ENCODE data around the gene CLEC2A.

Gene CLEC2A

DNA sequence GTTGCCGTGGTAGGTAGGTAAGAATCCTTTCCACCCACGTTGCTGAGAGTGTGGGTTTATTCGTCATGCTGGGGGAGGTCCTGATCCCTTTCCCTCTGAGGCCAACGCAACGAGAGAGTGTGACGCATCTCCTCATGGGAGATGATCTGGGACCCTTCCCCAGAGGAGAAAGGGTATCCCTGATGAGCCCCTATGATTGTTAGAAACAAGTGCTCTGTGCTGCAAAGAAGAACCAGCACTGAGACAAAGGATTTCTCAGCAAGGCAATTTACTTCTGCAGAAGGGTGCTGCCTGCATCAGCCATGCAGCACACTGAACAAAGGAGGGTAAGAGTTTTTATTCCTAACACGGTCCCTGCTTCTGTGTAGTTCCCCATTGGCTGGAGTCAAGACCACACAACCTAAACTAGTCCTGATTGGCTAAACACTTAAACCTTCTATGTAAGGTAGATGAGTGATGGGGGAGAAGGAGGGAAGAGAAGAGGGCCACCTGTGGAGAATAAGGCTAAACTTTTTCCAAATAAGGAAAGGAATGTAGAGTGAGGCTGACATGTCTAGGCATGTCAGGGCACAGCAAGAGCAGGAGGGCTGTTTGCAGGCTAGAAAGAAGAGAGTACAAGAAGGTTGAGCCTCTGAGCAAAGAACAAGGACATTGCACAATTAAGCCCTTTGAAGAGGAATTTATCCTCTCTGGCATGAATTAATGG lies 21.3 kb downstream of the CLEC2A start:
- Histone ChIP-seq H3K36me3 (ENCODE audit: control insufficient read depth in 1 of 2, insufficient read depth in 2 of 2, low read depth in 1 of 2, low read length in 2 of 2) (no peaks in the 10 kb centered on the region), H2AK5ac (ENCODE audit: low read length, severe bottlenecking) (no peak overlapping the region), H3K14ac (ENCODE audit: low read length in 2 of 2) (no peak overlapping the region), H3K9ac (ENCODE audit: low read length) (peak overlapping the region; percentile 15), H3K27me3 (ENCODE audit: control insufficient read depth in 1 of 2, insufficient read depth in 1 of 2, low read length in 2 of 2) (no peaks in the 10 kb centered on the region), H2BK15ac (ENCODE audit: low read depth, poor library complexity, severe bottlenecking) (no peak overlapping the region), H4K91ac (ENCODE audit: low read length) (peak overlapping the region; percentile 35), H2BK12ac (ENCODE audit: low read length in 2 of 2) (no peak overlapping the region), H3K27ac (ENCODE audit: low read length, poor library complexity, severe bottlenecking) (no peak overlapping the region), H4K8ac (ENCODE audit: low read length) (no peak overlapping the region), H3K4me1 (ENCODE audit: control insufficient read depth, insufficient read depth, low read depth, low read length) (no peaks in the 10 kb centered on the region), H2AFZ (ENCODE audit: low read depth, low read length) (no peak overlapping the region), H3K4me2 (ENCODE audit: low read length, poor library complexity, severe bottlenecking) (no peak overlapping the region), H3K4me3 (ENCODE audit: insufficient read depth in 1 of 2, low read depth in 1 of 2, low read length in 2 of 2) (peak overlapping the region in 1 of 2 experiments; percentile 46), H2BK5ac (ENCODE audit: low read depth, low read length, poor library complexity, severe bottlenecking) (no peak overlapping the region), H3K23ac (ENCODE audit: low read length in 2 of 2) (no peak overlapping the region), H3K9me3 (ENCODE audit: control insufficient read depth, low read length) (peaks cover 34% of the 10 kb centered on the region), H2BK120ac (ENCODE audit: low read depth, low read length) (no peak overlapping the region), H3K4ac (ENCODE audit: low read depth in 1 of 2, low read length in 2 of 2) (no peak overlapping the region), H3K18ac (ENCODE audit: low read depth in 1 of 2, low read length in 2 of 2) (no peak overlapping the region), H3K79me1 (replicated peaks; ENCODE audit: low read length, poor library complexity, severe bottlenecking) (no peaks in the 10 kb centered on the region)
- WGBS = 72% methylated on average over 6 of the region's 7 CpGs
- peak; percentile 19 for DNase-seq

DNA sequence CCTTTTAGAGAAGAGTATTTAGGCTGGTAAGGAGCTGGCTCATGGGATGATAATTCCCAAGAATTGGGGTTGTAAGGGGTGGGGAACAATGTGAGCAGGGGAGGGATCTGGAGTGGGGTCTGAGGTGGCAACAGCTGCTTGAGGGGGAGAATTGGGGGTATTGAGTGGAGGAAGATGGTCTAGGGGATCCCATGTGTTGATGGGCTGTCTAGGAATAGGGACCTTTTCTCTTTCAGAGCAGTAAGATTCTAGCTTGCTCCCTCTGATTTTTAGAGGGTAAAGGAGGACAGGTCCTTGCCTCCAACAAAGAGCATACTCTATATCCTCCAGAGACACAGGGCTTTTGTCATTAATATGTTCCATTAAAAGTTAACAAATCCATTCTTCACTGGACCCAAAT lies 22.4 kb downstream of the CLEC2A start:
- H2BK120ac ChIP-seq (ENCODE audit: low read depth, low read length) = no peak overlapping the region
- no peak overlapping the region for H3K14ac ChIP-seq (ENCODE audit: low read length in 2 of 2)
- no peak overlapping the region for H3K18ac ChIP-seq (ENCODE audit: low read depth in 1 of 2, low read length in 2 of 2)
- H4K91ac ChIP-seq (ENCODE audit: low read length) = no peak overlapping the region
- no peak overlapping the region for H3K4ac ChIP-seq (ENCODE audit: low read depth in 1 of 2, low read length in 2 of 2)
- H3K4me3 ChIP-seq (ENCODE audit: insufficient read depth in 1 of 2, low read depth in 1 of 2, low read length in 2 of 2) = no peak overlapping the region
- H2BK12ac ChIP-seq (ENCODE audit: low read length in 2 of 2) = no peak overlapping the region
- no peak overlapping the region for H3K4me2 ChIP-seq (ENCODE audit: low read length, poor library complexity, severe bottlenecking)
- H3K23ac ChIP-seq (ENCODE audit: low read length in 2 of 2) = no peak overlapping the region
- no peak overlapping the region for H4K8ac ChIP-seq (ENCODE audit: low read length)
- peaks cover 34% of the 10 kb centered on the region for H3K9me3 ChIP-seq (ENCODE audit: control insufficient read depth, low read length)
- H2BK15ac ChIP-seq (ENCODE audit: low read depth, poor library complexity, severe bottlenecking) = no peak overlapping the region
- H3K4me1 ChIP-seq (ENCODE audit: control insufficient read depth, insufficient read depth, low read depth, low read length) = no peaks in the 10 kb centered on the region
- H2BK5ac ChIP-seq (ENCODE audit: low read depth, low read length, poor library complexity, severe bottlenecking) = no peak overlapping the region
- no peaks in the 10 kb centered on the region for H3K79me1 ChIP-seq (replicated peaks; ENCODE audit: low read length, poor library complexity, severe bottlenecking)
- DNase-seq = no peak
- H3K27ac ChIP-seq (ENCODE audit: low read length, poor library complexity, severe bottlenecking) = no peak overlapping the region
- H2AK5ac ChIP-seq (ENCODE audit: low read length, severe bottlenecking) = no peak overlapping the region
- H3K9ac ChIP-seq (ENCODE audit: low read length) = no peak overlapping the region
- no peak overlapping the region for H2AFZ ChIP-seq (ENCODE audit: low read depth, low read length)
- H3K36me3 ChIP-seq (ENCODE audit: control insufficient read depth in 1 of 2, insufficient read depth in 2 of 2, low read depth in 1 of 2, low read length in 2 of 2) = no peaks in the 10 kb centered on the region
- H3K27me3 ChIP-seq (ENCODE audit: control insufficient read depth in 1 of 2, insufficient read depth in 1 of 2, low read length in 2 of 2) = no peaks in the 10 kb centered on the region

DNA sequence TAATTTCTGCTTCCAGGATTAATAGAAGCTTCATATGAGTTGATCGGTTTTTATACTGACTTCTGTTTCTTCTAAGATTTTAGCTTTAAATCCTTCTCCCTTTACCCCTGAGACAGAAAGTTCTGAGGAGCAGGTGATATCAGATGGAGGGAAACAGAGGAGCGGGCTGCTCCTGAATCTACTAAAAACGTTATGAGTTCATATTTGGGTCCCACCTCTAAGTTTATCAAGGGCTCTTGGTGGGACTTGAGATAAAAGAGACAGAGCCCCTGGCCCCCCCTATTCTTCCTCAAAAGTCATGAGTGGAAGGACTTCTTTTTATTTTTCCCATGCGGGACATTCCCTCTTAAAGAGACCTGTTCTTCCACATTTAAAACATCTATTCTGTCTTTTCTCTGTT lies 23.8 kb downstream of the CLEC2A start:
- no peak overlapping the region for H4K91ac ChIP-seq (ENCODE audit: low read length)
- H2BK15ac ChIP-seq (ENCODE audit: low read depth, poor library complexity, severe bottlenecking) = no peak overlapping the region
- H3K27me3 ChIP-seq (ENCODE audit: control insufficient read depth in 1 of 2, insufficient read depth in 1 of 2, low read length in 2 of 2) = no peaks in the 10 kb centered on the region
- H3K9ac ChIP-seq (ENCODE audit: low read length) = no peak overlapping the region
- DNase-seq = no peak
- no peak overlapping the region for H3K27ac ChIP-seq (ENCODE audit: low read length, poor library complexity, severe bottlenecking)
- no peak overlapping the region for H3K4me2 ChIP-seq (ENCODE audit: low read length, poor library complexity, severe bottlenecking)
- no peak overlapping the region for H2BK12ac ChIP-seq (ENCODE audit: low read length in 2 of 2)
- H2AK5ac ChIP-seq (ENCODE audit: low read length, severe bottlenecking) = no peak overlapping the region
- H2BK5ac ChIP-seq (ENCODE audit: low read depth, low read length, poor library complexity, severe bottlenecking) = no peak overlapping the region
- no peak overlapping the region for H2AFZ ChIP-seq (ENCODE audit: low read depth, low read length)
- H4K8ac ChIP-seq (ENCODE audit: low read length) = no peak overlapping the region
- peaks cover 34% of the 10 kb centered on the region for H3K9me3 ChIP-seq (ENCODE audit: control insufficient read depth, low read length)
- no peak overlapping the region for H3K4ac ChIP-seq (ENCODE audit: low read depth in 1 of 2, low read length in 2 of 2)
- H3K36me3 ChIP-seq (ENCODE audit: control insufficient read depth in 1 of 2, insufficient read depth in 2 of 2, low read depth in 1 of 2, low read length in 2 of 2) = no peaks in the 10 kb centered on the region
- no peak overlapping the region for H3K14ac ChIP-seq (ENCODE audit: low read length in 2 of 2)
- H3K4me3 ChIP-seq (ENCODE audit: insufficient read depth in 1 of 2, low read depth in 1 of 2, low read length in 2 of 2) = no peak overlapping the region
- H3K79me1 ChIP-seq (replicated peaks; ENCODE audit: low read length, poor library complexity, severe bottlenecking) = no peaks in the 10 kb centered on the region
- H3K18ac ChIP-seq (ENCODE audit: low read depth in 1 of 2, low read length in 2 of 2) = no peak overlapping the region
- WGBS = 97% methylated on average over 3 of the region's 4 CpGs
- no peaks in the 10 kb centered on the region for H3K4me1 ChIP-seq (ENCODE audit: control insufficient read depth, insufficient read depth, low read depth, low read length)
- no peak overlapping the region for H3K23ac ChIP-seq (ENCODE audit: low read length in 2 of 2)
- H2BK120ac ChIP-seq (ENCODE audit: low read depth, low read length) = no peak overlapping the region

DNA sequence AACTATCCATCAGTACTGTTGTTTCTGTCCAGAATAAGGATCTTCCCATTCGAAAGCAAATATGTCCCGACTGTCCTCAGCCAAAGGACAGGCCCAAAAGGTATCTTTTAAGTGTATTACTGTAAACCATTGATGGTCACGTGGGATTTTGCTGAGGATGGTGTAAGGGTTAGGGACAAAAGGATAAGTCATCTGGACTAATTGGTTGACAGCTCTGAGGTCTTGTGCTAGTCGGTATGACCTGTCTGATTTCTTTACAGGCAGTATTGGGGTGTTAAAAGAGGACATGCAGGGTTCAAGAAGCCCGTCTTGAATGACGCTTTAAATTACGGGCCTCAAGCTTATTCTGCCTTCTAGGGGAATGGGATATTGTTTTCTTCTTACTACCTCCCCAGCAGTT lies 24.4 kb downstream of the CLEC2A start:
- Histone ChIP-seq H3K9ac (ENCODE audit: low read length) (no peak overlapping the region), H2BK15ac (ENCODE audit: low read depth, poor library complexity, severe bottlenecking) (no peak overlapping the region), H4K8ac (ENCODE audit: low read length) (no peak overlapping the region), H4K91ac (ENCODE audit: low read length) (no peak overlapping the region), H3K27me3 (ENCODE audit: control insufficient read depth in 1 of 2, insufficient read depth in 1 of 2, low read length in 2 of 2) (no peaks in the 10 kb centered on the region), H3K18ac (ENCODE audit: low read depth in 1 of 2, low read length in 2 of 2) (no peak overlapping the region), H3K23ac (ENCODE audit: low read length in 2 of 2) (no peak overlapping the region), H3K4ac (ENCODE audit: low read depth in 1 of 2, low read length in 2 of 2) (no peak overlapping the region), H2AK5ac (ENCODE audit: low read length, severe bottlenecking) (no peak overlapping the region), H3K4me3 (ENCODE audit: insufficient read depth in 1 of 2, low read depth in 1 of 2, low read length in 2 of 2) (no peak overlapping the region), H3K9me3 (ENCODE audit: control insufficient read depth, low read length) (peaks cover 34% of the 10 kb centered on the region), H3K14ac (ENCODE audit: low read length in 2 of 2) (no peak overlapping the region), H2BK120ac (ENCODE audit: low read depth, low read length) (no peak overlapping the region), H3K79me1 (replicated peaks; ENCODE audit: low read length, poor library complexity, severe bottlenecking) (no peaks in the 10 kb centered on the region), H3K4me2 (ENCODE audit: low read length, poor library complexity, severe bottlenecking) (no peak overlapping the region), H3K4me1 (ENCODE audit: control insufficient read depth, insufficient read depth, low read depth, low read length) (no peaks in the 10 kb centered on the region), H2BK5ac (ENCODE audit: low read depth, low read length, poor library complexity, severe bottlenecking) (no peak overlapping the region), H3K27ac (ENCODE audit: low read length, poor library complexity, severe bottlenecking) (no peak overlapping the region), H2AFZ (ENCODE audit: low read depth, low read length) (no peak overlapping the region), H2BK12ac (ENCODE audit: low read length in 2 of 2) (no peak overlapping the region), H3K36me3 (ENCODE audit: control insufficient read depth in 1 of 2, insufficient read depth in 2 of 2, low read depth in 1 of 2, low read length in 2 of 2) (no peaks in the 10 kb centered on the region)
- 91% methylated on average over 6 of the region's 7 CpGs for WGBS
- DNase-seq = no peak
